ENCODE measurements around the gene SNRNP200. TPM values are rescaled to one million over a fixed set of nuclear protein-coding genes. Genes with fewer than 3 reads are reported as not detected.

SNRNP200 gene
- polyA plus RNA-seq, 2 of the 4 experiments (the other 2 are of a cell fraction), result 118 to 202 TPM

- TF ChIP-seq ZFP36 (IDR thresholded peaks at IDR 0.05; ENCODE audit: borderline replicate concordance, partially characterized antibody), result no peak
- TF ChIP-seq RNF2 (IDR thresholded peaks at IDR 0.05; ENCODE audit: borderline replicate concordance, low read depth), result no peak
- TF ChIP-seq SMC3 (IDR thresholded peaks at IDR 0.05), result 0 out of 3 replicates have a peak, but pooled peaks have one; percentile 14
- TF ChIP-seq HOXB5 (CRISPR knock-in tag; IDR thresholded peaks at IDR 0.05), result no peak
- TF ChIP-seq FOSL2 (IDR thresholded peaks at IDR 0.05), result no peak
- TF ChIP-seq FOSL2 (CRISPR knock-in tag; IDR thresholded peaks at IDR 0.05), result no peak
- no peak for TF ChIP-seq HOXB13 (CRISPR knock-in tag; IDR thresholded peaks at IDR 0.05; ENCODE audit: low read depth)
- TF ChIP-seq NPAS2 (CRISPR knock-in tag; IDR thresholded peaks at IDR 0.05; ENCODE audit: borderline replicate concordance), result no peak
Observed at GRCh38 chr2:96267159-96267971, 38.0 kb downstream of the SNRNP200 start (continued).

GRCh38 chr2:96265840-96266679 is 39.3 kb downstream of the SNRNP200 start, which contains the start of the genes CIAO1 and TMEM127:
Gene CIAO1 (plus strand): TSS chr2:96266225. CDS start chr2:96266351, 126 bp downstream.
Gene TMEM127 (minus strand): TSS chr2:96265997. CDS start chr2:96265381, 616 bp downstream.
- peak; percentile 93 to 97 for ATAC-seq
- ChIA-PET POLR2A (interaction anchor here (1.6 kb wide), 1 partner anchor 58 kb away, joined by 6 read pairs; the partner anchor contains the start of gene STARD7), CTCF (interaction anchor here (0.8 to 2.1 kb wide), 10 partner anchors 12 to 273 kb away, joined by 3 to 10 read pairs (median 5); no protein-coding TSS in a partner anchor)
- DNase-seq (ENCODE audit: low read depth in 1 of 2, low spot score in 1 of 2), result peak; percentile 90 to 98
- no peak for FAIRE-seq
- Histone ChIP-seq H3K27ac (peak within 1 kb of the TSS; percentile 92 to 94), H3K9me3 (no peaks in the 10 kb centered on the region), H3K4me3 (peak within 1 kb of the TSS; percentile 97), H3K4me2 (peak within 1 kb of the TSS; percentile 93), H3K4me1 (peaks cover 25% of the 10 kb centered on the region)
- WGBS (ENCODE audit: missing lambda C conversion rate), result under 1% methylated on average over 46 of the region's 81 CpGs
- TF ChIP-seq MAZ (IDR thresholded peaks at IDR 0.05; ENCODE audit: borderline replicate concordance, low read depth, low read length) (no peak), BCL3 (IDR thresholded peaks at IDR 0.05) (peak; percentile 73; the same call in 2 of the 3 replicates), PBX3 (IDR thresholded peaks at IDR 0.05) (no peak), ZC3H11A (IDR thresholded peaks at IDR 0.05) (no peak), CBX8 (IDR thresholded peaks at IDR 0.05) (no peak), HEYL (CRISPR knock-in tag; IDR thresholded peaks at IDR 0.05) (no peak), FOSB (CRISPR knock-in tag; IDR thresholded peaks at IDR 0.05) (no peak), CEBPB (IDR thresholded peaks at IDR 0.05) (no peak), MAX (IDR thresholded peaks at IDR 0.05) (peak; percentile 85; the same call in 1 of the 2 replicates), RAD21 (conservative IDR thresholded peaks at IDR 0.05 in 1 of 2, IDR thresholded peaks at IDR 0.05 in 1 of 2) (no peak), CHD4 (IDR thresholded peaks at IDR 0.05; ENCODE audit: borderline replicate concordance) (no peak), RNF2 (IDR thresholded peaks at IDR 0.05; ENCODE audit: borderline replicate concordance, low read depth) (no peak), EP300 (IDR thresholded peaks at IDR 0.05) (no peak), SMC3 (IDR thresholded peaks at IDR 0.05) (no peak), ESRRA (IDR thresholded peaks at IDR 0.05; ENCODE audit: borderline replicate concordance, low read length) (no peak), REST (IDR thresholded peaks at IDR 0.05) (peak; percentile 83), JUN (IDR thresholded peaks at IDR 0.05) (peak; percentile 71 to 84; a peak in 4 of 5 replicates), CHD2 (IDR thresholded peaks at IDR 0.05; ENCODE audit: low read length, partially characterized antibody) (peak; percentile 89), SREBF2 (IDR thresholded peaks at IDR 0.05) (no peak), HOXB13 (CRISPR knock-in tag; IDR thresholded peaks at IDR 0.05; ENCODE audit: low read depth) (no peak), HMGXB4 (CRISPR knock-in tag; IDR thresholded peaks at IDR 0.05; ENCODE audit: borderline replicate concordance) (peak; percentile 68; the same call in 1 of the 2 replicates), RFX5 (IDR thresholded peaks at IDR 0.05) (no peak), GATA3 (IDR thresholded peaks at IDR 0.05; ENCODE audit: borderline replicate concordance) (no peak; the same call in 1 of the 2 replicates)

Measured in A549 (cell line).